Esophagus squamous epithelium (tissue), 5 donors: ENCODE results near the gene EPAS1. TPM values are rescaled to one million over a fixed set of nuclear protein-coding genes. Genes with fewer than 3 reads are reported as not detected.
A peak's percentile ranks its signal among the peaks of the same experiment; 100 is the strongest.

ENCODE experiments used
- DNase-seq: peaks from one replicate; lab custom pipeline; 2025; lab: John Stamatoyannopoulos, UW
- H3K27ac ChIP-seq, 4 donors: fragments of 200-600 bp; sonication (generic); one replicate each; pipeline ENCODE4 v1.5.1; 2016 to 2019; ENCODE audit warnings: mild to moderate bottlenecking in 1 of 4
- H3K27me3 ChIP-seq, 4 donors: fragments of 200-600 bp; sonication (generic); 1 replicate in 3 of 4; 2 replicates in 1 of 4; pipeline versions ENCODE4 v1.5.1 to v1.6.0; 2017 to 2021; ENCODE audit warnings: antibody characterized with exemption in 1 of 4
- H3K36me3 ChIP-seq, 3 donors: fragments of 200-600 bp; sonication (generic); one replicate each; pipeline ENCODE4 v1.5.1; 2016 to 2019
- H3K4me1 ChIP-seq, 3 donors: fragments of 200-600 bp; sonication (generic); one replicate each; pipeline ENCODE4 v1.5.1; 2017 to 2019
- H3K4me3 ChIP-seq, 4 donors: fragments of 200-600 bp; sonication (generic); 1 replicate in 3 of 4; 2 replicates in 1 of 4; pipeline ENCODE4 v1.5.1; 2016 to 2019; ENCODE audit warnings: mild to moderate bottlenecking in 2 of 4, moderate library complexity in 1 of 4
- H3K9me3 ChIP-seq, 3 donors: fragments of 200-600 bp; sonication (generic); one replicate each; pipeline ENCODE4 v1.5.1; 2016 to 2019
- CTCF ChIP-seq, 6 experiments: fragments of 450-650 bp in 4 of 6; fragments of 200-600 bp in 2 of 6; sonication (generic) in 2 of 6; IDR thresholded peaks; one replicate each; pipeline ENCODE4 v1.5.1; 2016 to 2019; ENCODE audit warnings: antibody characterized with exemption in 6 of 6, mild to moderate bottlenecking in 4 of 6, moderate library complexity in 4 of 6
- POLR2A ChIP-seq, 4 donors: fragments of 450-650 bp; IDR thresholded peaks; one replicate each; pipeline ENCODE4 v1.6.1; 2017; ENCODE audit warnings: antibody characterized with exemption in 4 of 4, mild to moderate bottlenecking in 4 of 4, moderate library complexity in 3 of 4
- WGBS, 2 donors: methylation state at CpG; one replicate each; pipeline ENCODE4 v1.1.5; 2018; 5-methylcytosine and 5-hydroxymethylcytosine counted together
- intact Hi-C: fragments of 100-400 bp; cut with DNase I; formaldehyde crosslinking; loops from one replicate; pipeline ENCODE4 v1.15.0; 2022
- total RNA-seq, 4 donors: library from RNA; depleted of rRNA; stranded (reverse); fragments of >200 nt; gene quantifications; one replicate each; pipeline ENCODE4 v1.1.0, GENCODE V29; 2016
- donor health status: DM: yes; HTN: yes; CAD: no.

EPAS1 gene
- total RNA-seq, 4 donors from 2014 or later: 86.7 to 151 (median 105) TPM

- no peak for DNase-seq
- Histone ChIP-seq H3K4me3 (no peak overlapping the region), H3K4me1 (peaks cover 5 to 100% (median 55%) of the 10 kb centered on the region in 3 donors), H3K27me3 (no peaks in the 10 kb centered on the region), H3K36me3 (no peaks in the 10 kb centered on the region), H3K27ac (peak overlapping the region in 3 of 4 donors; percentile 23 to 35 (median 23)), H3K9me3 (no peaks in the 10 kb centered on the region)
- 35 to 37% methylated on average over 4 of the region's 4 CpGs for WGBS, 2 donors
- TF ChIP-seq CTCF (IDR thresholded peaks at IDR 0.05): no peak
- no peak for TF ChIP-seq POLR2A (IDR thresholded peaks at IDR 0.05)
- intact Hi-C loops: no loop called here
Observed at GRCh38 chr2:46338674-46339073, 41.5 kb downstream of the EPAS1 start.

- no peak overlapping the region for H3K4me3 ChIP-seq
- H3K9me3 ChIP-seq: no peaks in the 10 kb centered on the region
- no peak for TF ChIP-seq CTCF (IDR thresholded peaks at IDR 0.05)
- TF ChIP-seq POLR2A (IDR thresholded peaks at IDR 0.05): no peak
- intact Hi-C loops: no loop called here
- no peaks in the 10 kb centered on the region for H3K27me3 ChIP-seq
- 72 to 82% methylated on average over 6 of the region's 6 CpGs for WGBS, 2 donors
- no peaks in the 10 kb centered on the region for H3K36me3 ChIP-seq
- no peak for DNase-seq
- peak overlapping the region in 1 of 4 donors; percentile 23 for H3K27ac ChIP-seq
- peaks cover 2 to 100% (median 51%) of the 10 kb centered on the region in 3 donors for H3K4me1 ChIP-seq
Observed at GRCh38 chr2:46339200-46339599, 42.0 kb downstream of the EPAS1 start.

- Histone ChIP-seq H3K27me3 (no peaks in the 10 kb centered on the region), H3K36me3 (no peaks in the 10 kb centered on the region), H3K27ac (peak overlapping the region in 3 of 4 donors; percentile 22 to 62 (median 23)), H3K9me3 (no peaks in the 10 kb centered on the region), H3K4me3 (no peak overlapping the region), H3K4me1 (peaks cover 0 to 100% (median 47%) of the 10 kb centered on the region in 3 donors)
- TF ChIP-seq CTCF (IDR thresholded peaks at IDR 0.05) (no peak), POLR2A (IDR thresholded peaks at IDR 0.05) (no peak)
- intact Hi-C loops: no loop called here
- WGBS, 2 donors: 76 to 83% methylated on average over 6 to 8 of the region's 12 CpGs
- no peak for DNase-seq
Observed at GRCh38 chr2:46339676-46340459, 42.7 kb downstream of the EPAS1 start.

- 84 to 85% methylated on average over 4 of the region's 4 CpGs for WGBS, 2 donors
Observed at GRCh38 chr2:46340740-46341420, 43.7 kb downstream of the EPAS1 start.

More at GRCh38 chr2:46340740-46341420, 43.7 kb downstream of the EPAS1 start:
- no peak for DNase-seq
- Histone ChIP-seq H3K27ac (peak overlapping the region in 1 of 4 donors; percentile 62), H3K36me3 (no peaks in the 10 kb centered on the region), H3K9me3 (no peaks in the 10 kb centered on the region), H3K4me3 (no peak overlapping the region), H3K27me3 (no peaks in the 10 kb centered on the region), H3K4me1 (peaks cover 0 to 100% (median 42%) of the 10 kb centered on the region in 3 donors)
- intact Hi-C loops: no loop called here
- no peak for TF ChIP-seq CTCF (IDR thresholded peaks at IDR 0.05)
- TF ChIP-seq POLR2A (IDR thresholded peaks at IDR 0.05): no peak
